ENCODE results near the gene ACCS. TPM values are rescaled to one million over a fixed set of nuclear protein-coding genes. Genes with fewer than 3 reads are reported as not detected.

The ACCS gene
- total and polyA plus RNA-seq, 9 of the 15 experiments (the other 6 are each of a cell fraction or from before 2014, with no cell fraction given) = 4.2 to 25.9 (median 16.3) TPM

- TF ChIP-seq HMGN3 (IDR thresholded peaks at IDR 0.05; ENCODE audit: borderline replicate concordance, extremely low read depth, insufficient read length, low read depth, low read length) (no peak), ZNF764 (CRISPR knock-in tag; IDR thresholded peaks at IDR 0.05; ENCODE audit: low read depth) (no peak), YY1 (IDR thresholded peaks at IDR 0.05; ENCODE audit: borderline replicate concordance in 1 of 3, control insufficient read depth in 1 of 3, extremely low read depth in 1 of 3, insufficient read depth in 3 of 3, insufficient read length in 1 of 3, insufficient replicate concordance in 2 of 3, low read depth in 1 of 3, low read length in 2 of 3) (no peak), POLR2AphosphoS5 (IDR thresholded peaks at IDR 0.05; ENCODE audit: control insufficient read depth, insufficient read depth, low read depth, low read length) (no peak), ZNF830 (CRISPR knock-in tag; IDR thresholded peaks at IDR 0.05) (no peak), MTA1 (IDR thresholded peaks at IDR 0.05; ENCODE audit: borderline replicate concordance) (no peak), LCOR (CRISPR knock-in tag; IDR thresholded peaks at IDR 0.05) (no peak), ZFP1 (CRISPR knock-in tag; IDR thresholded peaks at IDR 0.05) (no peak), NCOA6 (IDR thresholded peaks at IDR 0.05) (no peak), BRD9 (IDR thresholded peaks at IDR 0.05; ENCODE audit: low read depth, partially characterized antibody) (no peak), ZNF778 (CRISPR knock-in tag; IDR thresholded peaks at IDR 0.05) (no peak), TCFL5 (CRISPR knock-in tag; conservative IDR thresholded peaks at IDR 0.05) (no peak), HNRNPUL1 (IDR thresholded peaks at IDR 0.05; ENCODE audit: low read length) (no peak), ESRRA (IDR thresholded peaks at IDR 0.05; ENCODE audit: borderline replicate concordance, low read depth) (no peak), ATF2 (CRISPR knock-in tag; IDR thresholded peaks at IDR 0.05) (no peak), ATF1 (CRISPR knock-in tag; IDR thresholded peaks at IDR 0.05) (no peak), ATF1 (tag; IDR thresholded peaks at IDR 0.05) (0 out of 2 replicates have a peak, but pooled peaks have one; percentile 11), POLR2AphosphoS2 (IDR thresholded peaks at IDR 0.05; ENCODE audit: low read length) (no peak), NFE2 (IDR thresholded peaks at IDR 0.05; ENCODE audit: low read depth) (peak; percentile 54; the same call in 1 of the 2 replicates), CEBPG (CRISPR knock-in tag; IDR thresholded peaks at IDR 0.05) (no peak), CEBPG (tag; conservative IDR thresholded peaks at IDR 0.05 in 1 of 2, IDR thresholded peaks at IDR 0.05 in 1 of 2) (no peak), ATF3 (IDR thresholded peaks at IDR 0.05) (peak; percentile 55; the same call in 1 of the 2 replicates), ATF3 (CRISPR knock-in tag; conservative IDR thresholded peaks at IDR 0.05) (no peak), GTF2A2 (tag; IDR thresholded peaks at IDR 0.05) (no peak), SP2 (IDR thresholded peaks at IDR 0.05; ENCODE audit: extremely low read depth, low read depth, low read length, poor library complexity, severe bottlenecking) (no peak), COPS2 (conservative IDR thresholded peaks at IDR 0.05) (no peak), DDX20 (tag; IDR thresholded peaks at IDR 0.05; ENCODE audit: low read depth) (no peak), GABPB2 (CRISPR knock-in tag; conservative IDR thresholded peaks at IDR 0.05) (no peak), ZNF3 (CRISPR knock-in tag; IDR thresholded peaks at IDR 0.05) (no peak)
Measured at GRCh38 chr11:44047931-44048431, 18.1 kb upstream of the ACCS start, which contains the start of gene ACCSL (continued).
